Thymus (tissue), 11 donors: ENCODE results near the gene ALOX5. TPM values are rescaled to one million over a fixed set of nuclear protein-coding genes. Genes with fewer than 3 reads are reported as not detected.

Experiments
- DNase-seq, 9 donors: peaks; one replicate each; pipeline ENCODE4 v3.0.0-alpha.2; 2013; ENCODE audit warnings: low spot score in 9 of 9, low read depth in 6 of 9, missing footprints in 1 of 9
- H3K27ac ChIP-seq, 2 donors: one replicate each; pipeline ENCODE4 v1.5.1; 2013; ENCODE audit warnings: control low read depth in 1 of 2, low read depth in 1 of 2, low read length in 1 of 2, mild to moderate bottlenecking in 1 of 2, moderate library complexity in 1 of 2
- H3K27me3 ChIP-seq, 2 donors: one replicate each; pipeline ENCODE4 v1.5.1; 2013; ENCODE audit warnings: low read length in 1 of 2; ENCODE audit not compliant: control insufficient read depth in 2 of 2, insufficient read depth in 1 of 2
- H3K36me3 ChIP-seq, 2 donors: one replicate each; pipeline ENCODE4 v1.5.1; 2013; ENCODE audit warnings: low read length in 1 of 2, mild to moderate bottlenecking in 1 of 2, moderate library complexity in 1 of 2; ENCODE audit not compliant: control insufficient read depth in 2 of 2, insufficient read depth in 2 of 2
- H3K4me1 ChIP-seq, 2 donors: one replicate each; pipeline ENCODE4 v1.5.1; 2013; ENCODE audit warnings: low read length in 2 of 2; ENCODE audit not compliant: control insufficient read depth in 2 of 2, insufficient read depth in 2 of 2
- H3K4me3 ChIP-seq, 2 donors: one replicate each; pipeline ENCODE4 v1.5.1; 2013; ENCODE audit warnings: low read length in 2 of 2, control low read depth in 1 of 2, mild to moderate bottlenecking in 1 of 2
- H3K9me3 ChIP-seq, 2 donors: one replicate each; pipeline ENCODE4 v1.5.1; 2013; ENCODE audit warnings: low read length in 1 of 2, mild to moderate bottlenecking in 1 of 2; ENCODE audit not compliant: control insufficient read depth in 2 of 2, insufficient read depth in 1 of 2
- WGBS: extraction: QIAGEN DNeasy Blood & Tissue Kit; methylation state at CpG from one replicate; pipeline ENCODE4 v1.1.7; 2013; 5-methylcytosine and 5-hydroxymethylcytosine counted together
- polyA plus RNA-seq: library from polyadenylated mRNA; stranded (reverse); fragments of 200-250 nt; gene quantifications from one replicate; pipeline ENCODE4 v1.2.3, GENCODE V29; 2013
- total RNA-seq: library from RNA; stranded (reverse); fragments of 120-200 nt; gene quantifications from one replicate; pipeline ENCODE4 v1.2.4, GENCODE V29; 2013
- donor health status: healthy.

Gene ALOX5
- total and polyA plus RNA-seq, 2 donors = 6.7 to 18.9 TPM

GRCh38 chr10:45424668-45425404 is 50.8 kb downstream of the ALOX5 start:
- Histone ChIP-seq H3K4me3 (no peak overlapping the region), H3K9me3 (no peaks in the 10 kb centered on the region), H3K27ac (peak overlapping the region in 1 of 2 donors; percentile 81), H3K27me3 (no peaks in the 10 kb centered on the region), H3K4me1 (peaks cover 29 to 89% of the 10 kb centered on the region in 2 donors), H3K36me3 (no peaks in the 10 kb centered on the region)
- DNase-seq = no peak
- WGBS = 68% methylated on average over 15 of the region's 15 CpGs

- Histone ChIP-seq H3K9me3 (no peaks in the 10 kb centered on the region), H3K36me3 (no peaks in the 10 kb centered on the region), H3K4me3 (no peak overlapping the region), H3K4me1 (peaks cover 22 to 83% of the 10 kb centered on the region in 2 donors), H3K27ac (peak overlapping the region in 1 of 2 donors; percentile 81), H3K27me3 (no peaks in the 10 kb centered on the region)
- DNase-seq = peak in 1 of 9 donors; percentile 67
- 85% methylated on average over 10 of the region's 10 CpGs for WGBS
These were observed 51.9 kb downstream of the ALOX5 start for GRCh38 chr10:45425621-45426563.

GRCh38 chr10:45427262-45427969 is 53.4 kb downstream of the ALOX5 start:
- no peaks in the 10 kb centered on the region for H3K27me3 ChIP-seq
- no peaks in the 10 kb centered on the region for H3K36me3 ChIP-seq
- 88% methylated on average over 50 of the region's 50 CpGs for WGBS
- H3K9me3 ChIP-seq = no peaks in the 10 kb centered on the region
- H3K4me3 ChIP-seq = peak overlapping the region in 1 of 2 donors; percentile 8
- DNase-seq = no peak
- no peak overlapping the region for H3K27ac ChIP-seq
- H3K4me1 ChIP-seq = peaks cover 13 to 68% of the 10 kb centered on the region in 2 donors

GRCh38 chr10:45427970-45428366 is 54.0 kb downstream of the ALOX5 start:
- H3K4me3 ChIP-seq = peak overlapping the region in 1 of 2 donors; percentile 8
- DNase-seq = peak in 1 of 9 donors; percentile 37
- no peak overlapping the region for H3K27ac ChIP-seq
- H3K9me3 ChIP-seq = no peaks in the 10 kb centered on the region
- H3K27me3 ChIP-seq = no peaks in the 10 kb centered on the region
- H3K4me1 ChIP-seq = peaks cover 13 to 63% of the 10 kb centered on the region in 2 donors
- H3K36me3 ChIP-seq = no peaks in the 10 kb centered on the region
- WGBS = 85% methylated on average over 16 of the region's 16 CpGs

- 96% methylated on average over 10 of the region's 10 CpGs for WGBS
- no peaks in the 10 kb centered on the region for H3K27me3 ChIP-seq
- H3K4me1 ChIP-seq = peaks cover 19 to 67% of the 10 kb centered on the region in 2 donors
- H3K4me3 ChIP-seq = no peak overlapping the region
- no peak for DNase-seq
- no peaks in the 10 kb centered on the region for H3K36me3 ChIP-seq
- H3K9me3 ChIP-seq = no peaks in the 10 kb centered on the region
- H3K27ac ChIP-seq = no peak overlapping the region
These were observed 54.8 kb downstream of the ALOX5 start for GRCh38 chr10:45428611-45429510.

GRCh38 chr10:45429790-45430189 is 55.8 kb downstream of the ALOX5 start:
- Histone ChIP-seq H3K4me3 (no peak overlapping the region), H3K4me1 (peaks cover 25 to 71% of the 10 kb centered on the region in 2 donors), H3K9me3 (no peaks in the 10 kb centered on the region), H3K27me3 (no peaks in the 10 kb centered on the region), H3K36me3 (no peaks in the 10 kb centered on the region), H3K27ac (no peak overlapping the region)
- 69% methylated on average over 2 of the region's 2 CpGs for WGBS
- DNase-seq = no peak

GRCh38 chr10:45432113-45432512 is 58.1 kb downstream of the ALOX5 start:
- H3K4me3 ChIP-seq = no peak overlapping the region

More at GRCh38 chr10:45432113-45432512, 58.1 kb downstream of the ALOX5 start:
- DNase-seq = no peak
- Histone ChIP-seq H3K9me3 (no peaks in the 10 kb centered on the region), H3K27ac (no peak overlapping the region), H3K4me1 (peaks cover 15 to 52% of the 10 kb centered on the region in 2 donors), H3K27me3 (no peaks in the 10 kb centered on the region), H3K36me3 (no peaks in the 10 kb centered on the region)
- 94% methylated on average over 2 of the region's 2 CpGs for WGBS
